ENCODE data around the gene BBS4. TPM values are rescaled to one million over a fixed set of nuclear protein-coding genes. Genes with fewer than 3 reads are reported as not detected.
A peak's percentile ranks its signal among the peaks of the same experiment; 100 is the strongest.

BBS4 gene
- total and polyA plus RNA-seq, 2 of the 4 experiments (the other 2 are of a cell fraction), result 15.8 to 21.0 TPM

DNA sequence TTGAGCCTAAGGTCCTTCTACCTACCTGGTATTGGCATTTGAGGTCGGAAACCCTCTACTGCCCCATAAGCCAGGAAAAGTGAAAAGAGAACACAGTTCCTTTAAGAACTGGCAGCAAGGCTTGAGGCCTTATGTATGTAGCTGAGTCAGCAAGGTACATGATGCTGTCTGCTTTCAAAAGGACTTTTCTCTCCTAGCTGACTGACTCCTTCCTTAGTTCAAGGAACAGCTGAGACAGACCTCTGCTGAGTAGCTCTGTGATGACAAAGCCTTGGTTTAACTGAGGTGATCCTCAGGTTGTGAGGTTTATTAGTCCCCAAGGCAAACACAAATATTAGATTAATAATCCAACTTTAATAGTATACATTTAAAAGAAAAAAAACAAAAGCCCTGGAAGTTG, 51.7 kb downstream of the BBS4 start:
- Histone ChIP-seq H2BK20ac (ENCODE audit: low read depth, low read length) (no peak overlapping the region), H4K8ac (ENCODE audit: low read depth in 2 of 2, low read length in 2 of 2) (no peak overlapping the region), H2AFZ (replicated peaks; ENCODE audit: low read length, poor library complexity) (no peak overlapping the region), H3K79me1 (ENCODE audit: low read depth in 1 of 2, low read length in 2 of 2) (no peaks in the 10 kb centered on the region; a peak in 2 of 4 replicates), H3K36me3 (ENCODE audit: control insufficient read depth, insufficient read depth, low read length) (peaks cover 19% of the 10 kb centered on the region), H2BK15ac (ENCODE audit: low read depth, low read length) (no peak overlapping the region), H3K23ac (ENCODE audit: low read depth, low read length) (no peak overlapping the region), H3K4me2 (ENCODE audit: low read depth, low read length) (no peak overlapping the region), H2AK9ac (replicated peaks; ENCODE audit: low read depth, low read length, poor library complexity) (no peak overlapping the region), H4K91ac (ENCODE audit: insufficient read depth, low read depth, low read length) (no peak overlapping the region), H3K27me3 (ENCODE audit: control insufficient read depth, insufficient read depth, low read length) (no peaks in the 10 kb centered on the region), H3K4me3 (ENCODE audit: insufficient read depth, low read depth, low read length) (no peak overlapping the region), H3K4me1 (ENCODE audit: control insufficient read depth, insufficient read depth, low read length) (peaks cover 4% of the 10 kb centered on the region), H2AK5ac (ENCODE audit: low read depth, low read length) (no peak overlapping the region), H4K5ac (ENCODE audit: low read depth, low read length) (no peak overlapping the region), H4K20me1 (ENCODE audit: insufficient read depth, low read length) (no peaks in the 10 kb centered on the region; the same call in 1 of the 2 replicates), H3K27ac (ENCODE audit: insufficient read depth, low read length) (no peak overlapping the region), H3K9ac (ENCODE audit: low read depth, low read length) (no peak overlapping the region), H3K14ac (replicated peaks; ENCODE audit: low read depth, low read length) (no peak overlapping the region), H3K9me3 (ENCODE audit: control insufficient read depth, insufficient read depth, low read length) (no peaks in the 10 kb centered on the region), H3K9me1 (ENCODE audit: insufficient read depth, low read length) (peaks cover 11% of the 10 kb centered on the region), H2BK120ac (ENCODE audit: low read depth, low read length) (no peak overlapping the region), H3K56ac (ENCODE audit: extremely low read depth, insufficient read depth, low read length) (no peak overlapping the region), H2BK5ac (ENCODE audit: low read depth, low read length, poor library complexity, severe bottlenecking) (no peak overlapping the region), H3K18ac (ENCODE audit: low read depth, low read length) (no peak overlapping the region), H3K4ac (ENCODE audit: low read depth, low read length) (no peak overlapping the region)
- DNase-seq (no peak), ATAC-seq (ENCODE audit: low read depth) (no peak)
- CTCF ChIA-PET, result no interaction called here
- no peak for TF ChIP-seq CHD1 (IDR thresholded peaks at IDR 0.05; ENCODE audit: low read depth, low read length)
- TF ChIP-seq MAFK (IDR thresholded peaks at IDR 0.05; ENCODE audit: low read depth, low read length), result peak; percentile 75
- no TSS peak for BruUV-seq (replicated peaks)
- POLR2A ChIA-PET (ENCODE audit: unreplicated experiment), result no interaction called here
- in situ Hi-C loops (cut with MboI; ENCODE audit: low sequenced_read_pairs) (no loop called here), dilution Hi-C loops (cut with HindIII; ENCODE audit: low sequenced_read_pairs, unreplicated experiment) (no loop called here), intact Hi-C loops (cut with micrococcal nuclease) (no loop called here)
- WGBS, 2 experiments (ENCODE audit: extremely low coverage in 2 of 2, insufficient read length in 1 of 2), result no CpG with 5 or more reads among the region's 1 CpG
